Measurements from ENCODE around the gene OLFML2B.
"Not testable (repeated sequence)": the region's sequence is repeated elsewhere in the genome, so short reads cannot be mapped to it uniquely, and the experiment has no call there.

The OLFML2B gene

DNA sequence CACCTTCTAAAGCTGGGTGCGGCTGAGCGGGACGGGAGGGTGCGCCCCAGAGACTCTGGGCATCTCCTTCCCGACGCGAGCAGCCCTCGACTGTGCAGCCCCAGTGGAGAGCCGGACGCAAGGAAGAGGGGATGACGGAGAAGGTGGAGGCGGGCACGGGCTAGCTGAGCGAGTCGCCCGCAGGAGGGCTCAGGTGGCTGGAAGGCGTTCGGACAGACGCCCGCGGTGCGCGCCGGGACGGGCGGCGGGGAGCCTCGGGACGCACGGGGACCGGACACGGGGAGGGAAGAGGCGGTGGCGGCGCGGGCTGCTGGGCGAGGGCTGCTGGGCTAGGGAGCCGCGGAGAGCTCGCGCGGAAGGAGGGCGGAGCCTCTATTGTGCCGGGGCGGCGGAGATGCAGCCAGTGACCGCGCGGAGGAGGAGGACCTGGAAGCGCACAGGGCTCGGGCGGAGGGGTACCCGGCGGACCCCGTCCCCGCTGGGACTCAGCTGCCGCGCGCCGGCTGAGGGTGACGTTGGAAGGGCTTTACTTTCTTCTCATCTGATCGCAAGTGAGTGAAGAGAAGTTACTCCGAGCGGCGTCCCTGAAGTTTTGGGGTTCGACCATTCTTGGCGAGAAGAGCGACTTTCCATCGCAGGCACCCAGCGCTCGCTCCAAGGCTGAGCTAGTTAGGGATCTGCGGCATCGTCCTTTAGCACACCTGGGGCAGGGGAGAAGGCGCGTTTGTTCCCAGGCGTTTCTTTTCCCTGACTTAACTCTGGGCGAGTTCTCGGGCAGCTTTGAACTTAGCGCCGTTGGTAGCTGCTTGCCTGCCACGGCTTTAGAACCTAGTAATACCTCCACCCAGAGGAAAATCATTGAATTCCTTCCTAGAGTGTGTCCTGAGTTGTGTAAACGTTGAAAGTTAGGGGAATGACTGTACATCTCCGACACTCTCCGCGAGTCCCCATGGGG is at the start of gene OLFML2B:
OLFML2B (minus strand) TSS at position 323 of the 955 bp plus-strand sequence. CDS start 439 bp downstream, outside the sequence.
- DNase-seq = peak; percentile 30 to 44

DNA sequence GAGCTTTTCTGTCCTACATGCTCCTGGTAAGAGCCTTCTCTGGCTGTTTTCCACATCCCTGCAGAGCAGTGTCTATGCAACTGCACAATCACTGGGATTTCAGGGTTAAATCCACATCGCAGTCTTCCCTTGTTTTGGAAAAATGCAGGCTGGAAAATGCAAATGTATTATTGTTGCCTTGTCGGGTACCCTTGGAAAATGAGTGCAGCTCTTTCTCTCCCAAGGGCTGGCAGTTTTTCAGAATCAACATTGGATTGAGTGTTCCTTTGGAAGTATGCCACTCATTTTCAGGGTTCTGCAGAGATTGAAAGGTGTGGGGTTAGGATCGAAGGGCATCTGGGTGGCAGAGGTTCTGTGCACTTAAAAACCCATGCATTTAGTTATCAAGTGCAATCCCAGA is 49.1 kb upstream of the OLFML2B start:
- no peak for DNase-seq

DNA sequence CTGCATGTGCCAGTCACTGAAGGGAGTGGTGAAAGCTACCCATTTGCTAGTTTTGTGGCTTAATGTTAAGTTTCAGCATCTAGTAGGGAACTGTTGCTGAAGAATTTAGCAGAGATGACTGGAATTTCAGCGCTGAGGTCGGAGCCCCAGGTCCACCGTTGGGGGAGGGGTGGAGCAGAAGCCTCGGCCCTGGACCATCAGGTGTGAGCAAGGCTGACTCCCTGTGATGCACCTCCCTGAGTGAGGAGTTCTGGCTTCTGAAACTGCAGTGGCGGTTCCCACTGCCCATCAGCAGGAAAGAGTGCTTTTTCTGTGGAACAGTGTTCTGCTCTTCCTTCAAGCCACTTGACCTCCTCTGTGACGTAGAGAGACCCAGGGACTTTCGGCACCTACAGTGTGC is 47.2 kb upstream of the OLFML2B start:
- DNase-seq = no peak

DNA sequence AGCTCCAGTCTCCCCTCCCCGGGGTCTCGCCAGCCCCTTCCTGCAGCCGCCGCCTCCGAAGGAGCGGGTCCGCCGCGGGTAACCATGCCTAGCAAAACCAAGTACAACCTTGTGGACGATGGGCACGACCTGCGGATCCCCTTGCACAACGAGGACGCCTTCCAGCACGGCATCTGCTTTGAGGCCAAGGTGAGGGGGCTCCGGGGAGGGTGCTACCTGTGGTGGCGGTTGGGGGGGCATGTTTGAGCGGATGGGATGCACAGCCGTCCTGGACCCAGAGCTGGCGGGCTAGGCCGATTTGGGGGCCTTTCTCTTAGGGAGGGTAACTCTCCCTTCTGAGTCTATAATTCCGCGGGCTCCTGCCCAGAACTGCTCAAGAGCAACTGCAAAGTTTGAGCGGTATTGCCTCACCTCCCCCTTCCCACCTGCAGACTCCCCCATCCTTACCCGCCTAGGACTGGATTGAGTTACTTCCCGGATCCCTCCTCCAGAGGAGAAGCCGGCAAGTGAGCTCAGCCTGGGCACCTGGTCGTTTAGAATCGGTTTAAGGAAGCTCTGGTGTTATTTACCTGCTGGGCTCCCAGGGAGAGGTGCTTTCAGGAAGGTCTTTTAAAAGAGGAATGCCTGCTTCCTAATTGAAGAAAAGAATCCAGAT is 46.6 kb upstream of the OLFML2B start:
- no peak for DNase-seq

DNA sequence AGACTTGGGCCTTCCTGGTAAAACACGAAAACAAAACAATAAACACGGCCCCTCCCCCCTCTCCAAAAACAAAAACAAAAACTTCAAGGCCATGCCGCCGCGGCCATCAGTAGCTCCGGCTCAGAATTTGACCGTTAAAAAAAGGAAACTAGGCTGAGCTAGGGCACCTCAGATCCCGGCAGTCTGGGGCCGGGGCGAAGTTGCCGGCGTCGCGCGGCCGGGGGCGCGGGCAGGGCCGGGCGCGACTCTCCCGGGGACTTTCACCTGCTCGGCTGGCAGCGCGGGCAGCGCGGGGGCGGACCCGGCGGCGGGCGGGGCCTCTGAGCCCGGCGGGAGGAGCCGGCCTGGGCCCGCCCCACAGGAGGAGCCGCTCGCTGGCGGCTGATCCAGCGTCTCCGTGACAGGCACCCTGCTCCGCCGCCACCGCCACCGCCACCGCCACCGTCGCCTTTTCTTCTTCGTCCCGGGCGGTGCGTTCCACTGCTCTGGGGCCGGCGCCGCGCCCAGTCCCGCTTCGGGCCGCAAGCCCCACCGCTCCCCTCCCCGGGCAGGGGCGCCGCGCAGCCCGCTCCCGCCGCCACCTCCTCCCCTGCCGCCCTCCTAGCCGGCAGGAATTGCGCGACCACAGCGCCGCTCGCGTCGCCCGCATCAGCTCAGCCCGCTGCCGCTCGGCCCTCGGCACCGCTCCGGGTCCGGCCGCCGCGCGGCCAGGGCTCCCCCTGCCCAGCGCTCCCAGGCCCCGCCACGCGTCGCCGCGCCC is 45.8 kb upstream of the OLFML2B start, which contains the start of gene NOS1AP:
NOS1AP (plus strand) TSS at position 358 of the 760 bp plus-strand sequence. CDS start 487 bp downstream, outside the sequence.
- DNase-seq = peak; percentile 68 to 79

DNA sequence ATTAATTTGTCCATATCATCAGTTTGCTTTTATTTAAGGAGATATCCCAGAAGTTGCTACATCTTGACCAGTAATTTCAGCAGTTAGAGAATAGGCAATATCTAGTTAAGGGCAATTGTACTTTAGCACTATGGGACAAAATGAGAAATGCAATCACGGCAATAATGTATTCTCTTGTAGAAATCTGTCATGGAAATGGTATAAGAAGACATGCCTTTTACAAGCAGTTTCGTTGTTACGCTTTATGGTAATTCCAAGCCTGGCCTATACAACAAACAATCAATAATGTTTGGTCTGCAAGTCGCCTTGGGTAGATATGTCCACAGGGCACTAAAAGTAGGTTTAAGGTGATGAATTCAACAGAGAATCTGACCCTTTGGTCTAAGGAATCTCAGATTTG is 44.6 kb upstream of the OLFML2B start:
- no peak for DNase-seq

DNA sequence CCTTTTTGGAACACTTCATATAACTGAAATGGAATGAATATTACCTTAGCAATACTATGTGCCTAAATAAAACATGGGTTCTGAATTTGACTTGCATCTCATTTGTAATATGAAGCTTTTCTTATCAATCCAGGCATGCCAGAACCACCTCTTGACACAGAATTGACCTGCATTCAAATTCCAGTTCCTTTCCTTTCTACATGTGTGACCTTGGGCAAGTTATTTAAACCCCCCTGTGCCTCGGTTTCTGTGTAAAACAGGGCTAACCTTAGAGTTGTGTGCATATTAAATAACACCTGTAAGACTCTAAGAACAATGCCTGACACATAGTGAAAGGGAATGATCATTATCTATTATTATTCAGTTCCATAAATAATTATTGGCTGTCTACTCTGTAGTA is 43.8 kb upstream of the OLFML2B start:
- no peak for DNase-seq

DNA sequence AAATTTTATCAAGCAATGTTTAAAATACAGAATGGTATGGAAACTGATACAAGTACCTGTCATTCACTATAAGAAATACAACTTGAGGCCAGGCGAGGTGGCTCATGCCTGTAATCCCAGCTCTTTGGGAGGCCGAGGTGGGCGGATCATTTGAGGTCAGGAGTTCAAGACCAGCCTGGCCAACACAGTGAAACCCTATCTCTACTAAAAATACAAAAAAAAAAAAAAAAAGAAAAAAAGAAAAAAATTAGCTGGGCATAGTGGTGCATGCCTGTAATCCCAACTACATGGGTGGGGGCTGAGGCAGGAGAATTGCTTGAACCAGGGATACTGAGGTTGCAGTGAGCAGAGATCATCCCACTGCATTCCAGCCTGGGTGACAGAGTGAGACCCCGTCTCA is 43.2 kb upstream of the OLFML2B start:
- not testable (repeated sequence) for DNase-seq

DNA sequence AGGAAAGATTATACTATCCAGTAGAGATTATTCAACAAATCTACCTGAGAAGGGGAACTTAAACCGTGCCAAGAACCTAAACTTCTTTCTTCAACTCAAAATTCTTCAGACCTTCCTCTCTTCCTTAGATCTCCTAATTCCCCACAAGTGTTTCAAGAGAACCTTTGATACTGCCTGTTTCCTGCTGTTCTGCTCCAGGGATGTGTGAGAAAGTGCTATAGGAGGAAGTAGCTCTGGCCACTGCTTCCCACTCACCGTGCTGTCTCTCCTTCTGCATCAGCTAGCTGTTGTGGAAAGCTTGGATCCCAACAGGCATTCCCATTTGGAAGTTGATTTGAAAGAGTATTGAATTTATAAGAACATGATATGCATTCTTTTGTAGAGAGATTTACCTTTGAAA is 41.3 kb upstream of the OLFML2B start:
- no peak for DNase-seq

DNA sequence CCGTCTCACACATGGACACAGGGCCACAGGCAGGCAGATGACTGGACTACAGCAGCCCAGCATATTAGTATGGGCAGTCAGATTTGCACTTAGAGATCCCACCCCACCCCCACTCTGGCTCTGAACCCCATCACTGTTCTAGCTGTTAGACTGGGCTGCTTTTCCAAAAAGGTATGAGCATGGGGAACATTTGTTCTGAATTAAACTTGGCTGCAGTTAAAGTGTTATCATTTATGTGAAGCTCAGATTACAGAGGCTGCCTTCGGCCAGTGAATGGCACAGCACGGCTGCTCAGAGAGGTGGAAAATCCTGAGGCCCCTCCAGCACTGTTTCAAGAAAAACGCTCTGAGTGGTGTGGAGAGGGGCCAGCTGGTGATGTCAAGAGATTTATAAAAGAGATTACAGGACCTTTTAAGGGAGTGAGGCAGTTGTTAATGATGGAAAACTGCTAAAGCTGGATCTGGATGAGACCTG is 38.9 kb upstream of the OLFML2B start:
- no peak for DNase-seq

DNA sequence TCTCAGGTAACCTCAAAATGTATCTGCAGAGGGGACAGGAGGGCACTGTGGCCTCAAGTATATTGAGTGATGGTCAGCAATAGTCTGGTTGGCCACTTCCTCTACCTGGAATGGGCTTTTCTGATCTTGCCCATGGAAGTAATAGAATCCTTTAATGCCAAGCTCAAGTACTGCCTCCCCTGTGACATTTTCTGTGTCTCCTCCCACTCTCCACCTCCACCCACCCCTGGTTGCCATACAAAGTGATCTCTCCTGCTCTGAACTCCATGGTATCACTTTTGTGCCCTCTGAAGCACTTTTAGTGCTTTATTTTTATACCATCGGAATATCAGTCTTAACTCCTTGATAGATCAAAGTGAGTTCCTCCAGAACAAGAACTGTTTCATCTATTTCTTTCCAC is 36.6 kb upstream of the OLFML2B start:
- DNase-seq = no peak

DNA sequence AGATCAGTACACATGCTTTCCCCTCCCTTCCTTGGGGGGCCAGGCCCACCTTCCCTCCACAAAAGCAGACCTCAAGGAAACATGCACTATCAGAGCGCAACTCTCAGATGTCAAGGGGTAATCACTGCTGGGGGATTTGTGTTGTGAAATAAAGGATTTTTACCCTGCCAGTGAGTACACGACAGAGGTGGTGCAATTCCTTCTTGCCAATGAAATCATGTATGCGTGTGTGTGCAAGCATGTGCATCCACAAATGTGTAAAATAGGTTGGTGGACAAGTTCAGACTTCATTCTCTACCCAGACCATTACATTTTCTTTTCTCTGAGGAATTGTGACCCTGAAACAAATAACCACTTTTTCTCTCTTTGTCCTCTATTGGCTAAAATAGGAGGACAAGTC is 36.1 kb upstream of the OLFML2B start:
- no peak for DNase-seq

DNA sequence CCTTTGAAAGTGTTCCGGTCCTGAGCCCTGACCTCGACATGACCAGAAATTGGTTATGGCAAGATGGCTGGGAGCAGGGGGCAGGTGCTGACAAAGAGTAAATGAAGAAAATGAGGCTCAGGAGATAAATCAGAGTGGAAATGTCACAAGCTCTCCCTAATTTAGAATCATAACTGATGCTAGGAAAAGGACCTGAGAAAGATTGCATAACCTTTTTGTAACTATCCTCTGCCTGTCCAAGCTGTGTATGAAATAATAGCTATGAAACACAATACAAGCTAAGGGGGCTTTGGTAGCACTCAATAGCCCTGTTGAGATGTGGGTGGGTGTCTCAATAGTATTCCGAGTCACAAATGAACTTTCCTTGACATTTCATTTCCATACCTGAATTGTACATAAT is 32.9 kb upstream of the OLFML2B start:
- DNase-seq = no peak

DNA sequence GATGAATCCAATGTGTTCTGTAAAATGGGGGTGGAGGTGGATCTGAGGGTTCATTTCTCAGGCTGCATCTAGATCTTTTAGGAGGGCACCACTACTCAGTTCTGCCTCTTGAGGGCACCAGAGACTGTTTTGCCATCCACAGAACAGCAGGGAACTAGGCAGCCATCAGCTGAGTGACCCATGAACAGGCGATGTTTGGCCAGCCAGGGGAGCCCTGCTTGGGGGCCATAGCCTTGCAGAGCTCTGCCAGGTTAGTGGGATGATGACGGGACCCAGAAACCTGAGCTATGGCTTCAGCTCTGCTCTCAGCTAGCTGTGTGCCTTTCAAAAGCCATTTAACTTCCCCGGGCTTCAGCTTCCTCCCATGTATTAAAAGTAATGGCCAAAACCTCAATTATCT is 32.4 kb upstream of the OLFML2B start:
- DNase-seq = no peak

DNA sequence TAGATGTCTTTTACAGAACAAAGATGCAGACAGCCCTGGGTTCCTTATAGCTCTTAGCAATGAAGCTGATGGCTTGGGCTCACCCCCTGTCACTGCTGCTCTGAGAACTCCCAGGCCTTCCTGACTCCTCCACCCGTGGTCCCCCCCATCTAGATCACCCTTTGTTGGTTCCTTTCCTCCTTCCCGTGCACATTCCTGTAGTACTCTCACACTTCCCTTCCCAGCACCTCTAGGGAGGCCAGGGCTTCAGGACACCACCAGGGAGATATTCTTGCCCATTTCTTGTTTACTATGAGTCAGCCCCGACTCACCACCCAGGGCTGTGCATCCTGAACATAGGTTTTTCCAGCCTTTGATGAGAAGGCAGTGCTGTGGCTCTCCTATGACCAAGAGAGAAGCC is 31.4 kb upstream of the OLFML2B start:
- no peak for DNase-seq

DNA sequence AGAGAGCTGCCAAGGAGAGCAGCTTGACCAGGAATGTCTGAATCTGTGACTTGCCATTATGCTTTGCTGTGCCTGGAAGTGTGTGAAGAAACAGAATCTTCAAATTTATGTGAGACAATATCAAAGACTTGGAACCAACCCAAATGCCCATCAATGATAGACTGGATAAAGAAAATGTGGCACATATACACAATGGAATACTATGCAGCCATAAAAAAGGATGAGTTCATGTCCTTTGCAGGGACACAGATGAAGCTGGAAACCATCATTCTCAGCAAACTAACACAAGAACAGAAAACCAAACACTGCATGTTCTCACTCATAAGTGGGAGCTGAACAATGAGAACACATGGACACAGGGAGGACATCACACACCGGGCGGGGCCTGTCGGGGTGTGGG is 30.3 kb upstream of the OLFML2B start:
- DNase-seq = not testable (repeated sequence)

DNA sequence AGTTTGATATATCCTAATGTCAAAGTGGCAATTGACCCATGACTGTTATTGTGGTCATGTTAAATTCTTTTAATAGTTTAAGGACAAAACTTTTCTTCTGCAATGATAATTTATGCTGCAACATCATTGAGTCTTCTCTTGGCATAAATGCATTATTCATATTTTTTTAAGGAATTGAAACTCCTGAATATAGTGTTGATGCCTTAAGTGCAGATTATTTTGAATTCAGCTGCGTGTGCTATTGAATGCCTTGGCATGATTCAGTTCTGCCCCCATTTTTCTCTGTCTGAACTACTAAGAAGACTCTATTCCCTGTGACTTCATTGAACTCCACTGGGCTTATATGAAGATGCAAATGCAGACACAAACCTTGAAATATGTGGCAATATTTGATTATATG is 23.3 kb upstream of the OLFML2B start:
- DNase-seq = no peak

DNA sequence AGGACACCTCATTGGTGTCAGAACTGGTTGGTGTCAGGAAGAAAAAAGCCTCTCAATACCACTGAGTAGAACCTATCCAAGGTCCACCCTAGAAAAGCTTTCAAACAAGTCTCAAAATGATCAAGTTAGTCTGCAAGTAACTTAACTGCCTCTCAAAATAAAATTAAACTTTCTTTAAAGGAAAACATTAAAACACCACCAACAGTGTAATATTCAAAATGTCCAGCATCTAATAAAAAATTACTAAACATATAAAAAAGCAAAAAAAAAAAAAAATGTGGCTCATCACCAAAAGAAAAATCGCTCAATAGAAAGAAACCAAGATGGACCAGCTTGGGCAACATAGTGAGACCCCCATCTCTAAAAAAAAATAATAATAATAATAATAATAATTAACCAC is 18.7 kb upstream of the OLFML2B start:
- DNase-seq = no peak

DNA sequence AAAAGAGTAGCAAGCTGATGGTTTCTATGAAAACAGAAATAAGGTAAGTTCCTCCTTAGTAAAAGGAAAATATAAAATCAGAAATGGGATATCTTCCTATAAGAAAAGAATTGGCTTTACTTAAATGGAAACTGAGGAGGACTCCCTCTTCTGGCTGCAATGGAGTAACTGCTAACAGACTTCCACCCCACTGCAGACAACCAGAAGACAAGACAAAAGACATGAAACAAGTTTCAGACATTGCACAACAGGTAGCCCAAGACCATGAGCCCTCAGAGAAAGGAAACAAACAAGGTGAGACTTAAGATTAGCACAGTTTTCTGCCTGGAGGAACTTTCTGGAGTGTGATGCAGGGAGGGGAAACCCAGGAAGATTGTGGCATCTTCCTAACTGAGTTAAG is 17.0 kb upstream of the OLFML2B start:
- DNase-seq = no peak

DNA sequence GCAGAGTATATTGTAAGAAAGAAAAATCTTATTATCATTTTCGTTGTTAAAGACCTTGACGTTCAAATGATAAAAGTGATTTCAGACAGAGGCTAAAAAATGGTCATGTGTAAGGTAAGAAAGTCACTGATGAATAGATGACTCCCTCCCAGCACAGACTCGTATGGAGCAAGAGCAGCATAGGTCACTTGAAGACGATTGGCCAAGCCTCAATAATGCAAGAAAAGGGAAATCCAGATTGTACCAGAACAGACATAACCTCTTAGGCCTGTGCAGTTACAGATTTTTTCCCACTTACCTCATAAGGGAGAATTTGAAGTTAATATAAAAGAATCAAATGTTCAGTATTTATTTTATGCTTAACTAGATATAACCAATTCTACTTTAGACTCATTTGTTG is 16.3 kb upstream of the OLFML2B start:
- no peak for DNase-seq

DNA sequence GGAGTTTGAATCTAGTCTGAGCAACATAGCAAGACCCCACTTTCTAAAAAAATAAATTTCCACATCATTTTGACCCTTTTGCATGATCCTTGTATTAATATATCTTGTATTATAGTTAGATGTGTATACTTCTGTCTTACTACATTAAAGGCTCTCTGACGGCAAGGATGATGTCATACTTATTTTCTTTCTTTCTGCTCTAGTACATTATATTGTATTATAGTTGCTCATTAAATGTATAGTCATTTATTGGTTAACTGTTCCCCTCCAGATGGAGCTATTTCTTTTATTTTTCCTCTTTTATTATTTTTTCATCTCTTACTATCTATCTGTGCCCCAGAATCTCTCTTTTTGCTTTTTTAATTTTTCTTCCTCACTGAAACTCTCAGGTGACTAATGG is 15.0 kb upstream of the OLFML2B start:
- DNase-seq = no peak

DNA sequence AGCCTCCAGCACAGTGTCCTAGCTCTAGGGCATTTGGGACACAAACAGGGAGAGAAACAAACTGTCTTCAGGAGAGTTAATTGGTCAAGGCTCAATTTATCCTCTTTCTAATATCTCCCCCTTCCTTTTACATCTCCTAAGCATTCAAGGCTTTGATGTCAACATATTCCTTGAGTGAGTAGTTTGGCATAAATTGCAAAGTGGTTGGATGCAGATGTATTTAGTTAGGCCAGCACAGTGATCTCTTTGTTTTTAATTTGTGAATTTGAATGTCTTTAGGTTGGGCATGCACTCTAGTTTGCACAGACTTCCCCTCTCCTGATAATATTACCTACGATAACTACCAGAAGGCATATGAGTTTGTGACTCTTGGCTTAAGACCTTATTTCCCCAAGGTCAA is 12.5 kb upstream of the OLFML2B start:
- no peak for DNase-seq

DNA sequence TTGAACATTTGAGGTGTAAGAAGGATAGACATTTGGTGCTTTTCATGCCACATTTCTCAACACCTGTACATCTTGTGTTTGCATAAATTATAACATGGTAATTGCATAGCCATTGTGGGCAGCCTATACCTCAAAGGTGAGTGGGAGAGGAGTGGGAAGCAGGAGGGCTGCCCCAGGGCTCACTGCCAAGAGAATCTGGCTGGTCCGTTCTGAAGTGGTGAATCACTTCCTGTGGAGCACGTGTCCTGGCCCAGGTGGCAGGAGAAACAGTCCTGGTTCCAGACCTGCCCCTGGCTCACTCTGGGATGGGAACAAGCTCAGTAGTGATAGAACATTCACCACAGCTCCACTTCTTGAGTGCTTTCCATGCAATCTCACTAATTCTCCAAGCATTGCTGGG is 11.6 kb upstream of the OLFML2B start:
- DNase-seq = no peak

Measured in stimulated activated CD4-positive, alpha-beta T cell treated with anti-CD3 and anti-CD28 coated beads, Interleukin-2, amount 100 ng/mL, for 48 hours (primary cell).